GM12865 (cell line): ENCODE data around the gene LYSMD1.

Experiments used
- DNase-seq: peaks from one replicate; pipeline ENCODE4 v3.0.0; 2010; ENCODE audit warnings: low read depth
- H3K4me3 ChIP-seq: 2 replicates; pipeline ENCODE4 v1.5.1; 2011; ENCODE audit warnings: mild to moderate bottlenecking, low read depth, low read length, control low read depth
- CTCF ChIP-seq: IDR thresholded peaks from 2 replicates; pipeline ENCODE4 v1.5.1; 2011; ENCODE audit warnings: low read length, control low read depth, low read depth, inconsistent platforms; ENCODE audit not compliant: insufficient read depth; ENCODE audit errors: missing control alignments

Gene LYSMD1

GRCh38 chr1:151158326-151158725 is 7.4 kb downstream of the LYSMD1 start:
- H3K4me3 ChIP-seq, result no peak overlapping the region
- TF ChIP-seq CTCF, result no peak
- no peak for DNase-seq

- peak overlapping the region; percentile 79 for H3K4me3 ChIP-seq
- DNase-seq, result peak; percentile 73
- TF ChIP-seq CTCF, result no peak
These were observed 8.6 kb downstream of the LYSMD1 start for GRCh38 chr1:151157067-151157531.

GRCh38 chr1:151156515-151156819 is 9.2 kb downstream of the LYSMD1 start, which contains the start of gene TNFAIP8L2:
Gene TNFAIP8L2, plus strand, starts transcription at chr1:151156649. Its CDS starts 2,049 bp downstream, at chr1:151158698.
- no peak for TF ChIP-seq CTCF
- peak within 1 kb of the TSS; percentile 79 for H3K4me3 ChIP-seq

GRCh38 chr1:151147665-151148064 is 18.0 kb downstream of the LYSMD1 start:
- no peak for DNase-seq
- no peak for TF ChIP-seq CTCF
- H3K4me3 ChIP-seq, result no peak overlapping the region

More at GRCh38 chr1:151156515-151156819, 9.2 kb downstream of the LYSMD1 start, which contains the start of gene TNFAIP8L2:
- DNase-seq, result peak; percentile 82

GRCh38 chr1:151147132-151147503 is 18.6 kb downstream of the LYSMD1 start:
- H3K4me3 ChIP-seq, result peak overlapping the region; percentile 55
- TF ChIP-seq CTCF, result no peak
- no peak for DNase-seq

- DNase-seq, result peak; percentile 85
- no peak for TF ChIP-seq CTCF
- H3K4me3 ChIP-seq, result peak within 1 kb of the TSS; percentile 55
These were observed 19.1 kb downstream of the LYSMD1 start, which contains the start of gene SEMA6C for GRCh38 chr1:151146412-151147131. Gene SEMA6C, minus strand, starts transcription at chr1:151146631. Its CDS starts 4,010 bp downstream, at chr1:151142621.

- no peak for DNase-seq
- no peak for TF ChIP-seq CTCF
- peak overlapping the region; percentile 55 for H3K4me3 ChIP-seq
These were observed 19.7 kb downstream of the LYSMD1 start for GRCh38 chr1:151146072-151146411.
